Pancreas (tissue), 10 donors: Measurements from ENCODE around the gene RSRC2. TPM values are rescaled to one million over a fixed set of nuclear protein-coding genes. Genes with fewer than 3 reads are reported as not detected.
"Not testable (repeated sequence)": the region's sequence is repeated elsewhere in the genome, so short reads cannot be mapped to it uniquely, and the experiment has no call there.

ENCODE experiments used
- ATAC-seq, 4 donors: fragments of 200-7000 bp; cut with Tn5 transposase; one replicate each; pipeline versions ENCODE4 v1.8.0 to v1.9.1; 2020; ENCODE audit warnings: mild to moderate bottlenecking in 4 of 4, moderate library complexity in 4 of 4
- DNase-seq, 6 donors: peaks; one replicate each; pipeline ENCODE4 v3.0.0-alpha.2; 2020
- FAIRE-seq: peaks from 2 replicates; lab custom pipeline; 2012; peaks lifted over from hg19 to GRCh38; lab: Jason Lieb, UNC
- H3K27ac ChIP-seq, 4 donors: fragments of 200-600 bp; sonication (generic); 1 replicate in 3 of 4; 2 replicates in 1 of 4; pipeline versions ENCODE4 v1.5.0 to v1.8.0; 2020
- H3K27me3 ChIP-seq, 4 donors: fragments of 200-600 bp; one replicate each; pipeline ENCODE4 v1.8.0; 2021
- H3K36me3 ChIP-seq, 3 donors: fragments of 200-600 bp; sonication (generic) in 1 of 3; one replicate each; pipeline versions ENCODE4 v1.5.0 to v1.8.0; 2020 to 2021
- H3K4me1 ChIP-seq, 3 donors: fragments of 200-600 bp; one replicate each; pipeline ENCODE4 v1.8.0; 2021
- H3K4me3 ChIP-seq, 4 donors: fragments of 200-600 bp; sonication (generic) in 2 of 4; one replicate each; pipeline versions ENCODE4 v1.5.0 to v1.8.0; 2020 to 2021
- H3K9me3 ChIP-seq, 4 donors: fragments of 200-600 bp; one replicate each; pipeline ENCODE4 v1.8.0; 2021
- CTCF ChIP-seq, 4 donors: fragments of 200-600 bp; sonication (generic) in 3 of 4; IDR thresholded peaks; one replicate each; pipeline versions ENCODE4 v1.5.0 to v1.8.0; 2021; ENCODE audit warnings: antibody characterized with exemption in 4 of 4
- WGBS, 2 donors: extraction: QIAGEN DNeasy Blood & Tissue Kit; methylation state at CpG; one replicate each; pipeline ENCODE4 v1.1.7; 2013; 5-methylcytosine and 5-hydroxymethylcytosine counted together
- intact Hi-C, 3 donors: fragments of 100-400 bp; cut with DNase I; formaldehyde crosslinking; loops; one replicate each; pipeline versions ENCODE4 v1.11.1 to v1.14.2; 2022
- polyA plus RNA-seq, 2 donors: library from polyadenylated mRNA; stranded (reverse); fragments of 200-250 nt; gene quantifications; one replicate each; pipeline ENCODE4 v1.2.3, GENCODE V29; 2013
- total RNA-seq, 6 donors: library from RNA; stranded (reverse); fragmentation: NEBNext Ultra II Directional in 4 of 6; extraction: Animal tissue kit (Norgen Biotek cat#: 25700) in 4 of 6; gene quantifications; one replicate each; pipeline versions ENCODE4 v1.2.1 to v1.2.4, GENCODE V29; 2021 to 2023
- donor health status: healthy with polysubstance abuse.
- donor health status: DM: no; HTN: no; CAD: no; lungs with moderate emphysema.
- donor health status: DM: no; HTN: no; CAD: no.
- donor health status: control.
- donor health status: control.
- donor health status: Bipolar disorder and iron deficiency.
- donor health status: DM: yes; HTN: yes; CAD: no.
- donor health status: DM: no; HTN: no; CAD: no.
- donor health status: DM: no; HTN: no; CAD: no.
- donor health status: DM: yes; HTN: yes; CAD: no.

The RSRC2 gene
- total and polyA plus RNA-seq, 8 donors = 17.1 to 70.6 (median 28.2) TPM

- FAIRE-seq = no peak
- intact Hi-C loops = no loop called here
- TF ChIP-seq CTCF (IDR thresholded peaks at IDR 0.05) = no peak
- WGBS, 2 donors = 43 to 51% methylated on average over 2 of the region's 2 CpGs
- Histone ChIP-seq H3K36me3 (peaks cover 5 to 57% (median 25%) of the 10 kb centered on the region in 3 donors), H3K27ac (no peak overlapping the region), H3K9me3 (no peaks in the 10 kb centered on the region), H3K4me3 (no peak overlapping the region), H3K27me3 (no peaks in the 10 kb centered on the region), H3K4me1 (no peaks in the 10 kb centered on the region)
- ATAC-seq = no peak
- DNase-seq = no peak
These were observed 37.7 kb downstream of the RSRC2 start for GRCh38 chr12:122489038-122489437.

- intact Hi-C loops, H3K4me1 ChIP-seq, FAIRE-seq, ATAC-seq, H3K27ac ChIP-seq, H3K9me3 ChIP-seq, H3K27me3 ChIP-seq, H3K4me3 ChIP-seq, DNase-seq: not testable (repeated sequence)
- H3K36me3 ChIP-seq = peaks cover 5 to 64% (median 25%) of the 10 kb centered on the region in 3 donors
- 95 to 100% methylated on average over 3 of the region's 3 CpGs for WGBS, 2 donors
These were observed 38.9 kb downstream of the RSRC2 start for GRCh38 chr12:122487807-122488206.

- ATAC-seq (no peak), FAIRE-seq (no peak), DNase-seq (no peak)
- Histone ChIP-seq H3K27ac (no peak overlapping the region), H3K4me3 (no peak overlapping the region), H3K4me1 (no peaks in the 10 kb centered on the region), H3K36me3 (peaks cover 5 to 62% (median 27%) of the 10 kb centered on the region in 3 donors), H3K27me3 (no peaks in the 10 kb centered on the region), H3K9me3 (no peaks in the 10 kb centered on the region)
- 94 to 95% methylated on average over 7 of the region's 7 CpGs for WGBS, 2 donors
- no peak for TF ChIP-seq CTCF (IDR thresholded peaks at IDR 0.05)
- intact Hi-C loops = no loop called here
These were observed 39.8 kb downstream of the RSRC2 start for GRCh38 chr12:122486805-122487426.

- H3K4me3 ChIP-seq, ATAC-seq, H3K27me3 ChIP-seq, H3K4me1 ChIP-seq, H3K9me3 ChIP-seq, FAIRE-seq, H3K27ac ChIP-seq, DNase-seq, intact Hi-C loops: not testable (repeated sequence)
- H3K36me3 ChIP-seq = peaks cover 5 to 67% (median 30%) of the 10 kb centered on the region in 3 donors
- 94 to 96% methylated on average over 6 of the region's 6 CpGs for WGBS, 2 donors
These were observed 40.4 kb downstream of the RSRC2 start for GRCh38 chr12:122486360-122486759.

GRCh38 chr12:122484385-122484784 is 42.4 kb downstream of the RSRC2 start:
- H3K4me3 ChIP-seq, FAIRE-seq, H3K27me3 ChIP-seq, ATAC-seq, H3K4me1 ChIP-seq, intact Hi-C loops, H3K27ac ChIP-seq, H3K9me3 ChIP-seq: not testable (repeated sequence)
- DNase-seq = peak in 1 of 6 donors; percentile 1
- 100% methylated on average over 1 of the region's 1 CpG for WGBS, 2 donors
- peaks cover 5 to 85% (median 38%) of the 10 kb centered on the region in 3 donors for H3K36me3 ChIP-seq

- 75 to 79% methylated on average over 5 of the region's 5 CpGs for WGBS, 2 donors
These were observed 42.8 kb downstream of the RSRC2 start for GRCh38 chr12:122483969-122484368.

More at GRCh38 chr12:122483969-122484368, 42.8 kb downstream of the RSRC2 start:
- DNase-seq (no peak), FAIRE-seq (no peak), ATAC-seq (no peak)
- Histone ChIP-seq H3K4me3 (no peak overlapping the region), H3K9me3 (no peaks in the 10 kb centered on the region), H3K27me3 (no peaks in the 10 kb centered on the region), H3K27ac (no peak overlapping the region), H3K36me3 (peaks cover 5 to 85% (median 34%) of the 10 kb centered on the region in 3 donors), H3K4me1 (no peaks in the 10 kb centered on the region)
- intact Hi-C loops = no loop called here
- TF ChIP-seq CTCF (IDR thresholded peaks at IDR 0.05) = no peak
